Neural cell (in vitro differentiated cells): ENCODE measurements around the gene KRR1. TPM values are rescaled to one million over a fixed set of nuclear protein-coding genes. Genes with fewer than 3 reads are reported as not detected.

Experiments used
- H2AFZ ChIP-seq: fragments of 200-600, 300-800 bp; sonication (generic), shearing (Covaris generic); 2 replicates; pipeline ENCODE4 v1.6.0; 2014; ENCODE audit warnings: low read depth, mild to moderate bottlenecking, antibody characterized with exemption, low read length, moderate library complexity
- H3F3A ChIP-seq: fragments of 200-600 bp; shearing (Covaris generic); 2 replicates; pipeline ENCODE4 v1.6.1; 2016; ENCODE audit warnings: mild to moderate bottlenecking, moderate library complexity, mixed read lengths, antibody characterized with exemption, low read length; ENCODE audit not compliant: insufficient read depth, poor library complexity, severe bottlenecking
- H3K27ac ChIP-seq: fragments of 200-600, 300-800 bp; sonication (generic), shearing (Covaris generic); 2 replicates; pipeline ENCODE4 v1.5.1; 2014; ENCODE audit warnings: mild to moderate bottlenecking, low read length, moderate library complexity
- H3K27me3 ChIP-seq: fragments of 300-800, 200-600 bp; sonication (generic), shearing (Covaris generic); 2 replicates; pipeline ENCODE4 v1.6.0; 2014; ENCODE audit warnings: mild to moderate bottlenecking, low read depth, low read length, moderate library complexity; ENCODE audit not compliant: insufficient read depth
- H3K36me3 ChIP-seq: fragments of 300-800, 200-600 bp; sonication (generic), shearing (Covaris generic); 2 replicates; pipeline ENCODE4 v1.5.1; 2014; ENCODE audit warnings: mild to moderate bottlenecking, antibody characterized with exemption, low read length, moderate library complexity; ENCODE audit not compliant: insufficient read depth
- H3K4me2 ChIP-seq: fragments of 300-800, 200-600 bp; sonication (generic), shearing (Covaris generic); 2 replicates; pipeline ENCODE4 v1.6.0; 2014; ENCODE audit warnings: mild to moderate bottlenecking, low read length
- H3K4me3 ChIP-seq: fragments of 300-800, 200-600 bp; sonication (generic), shearing (Covaris generic); 2 replicates; pipeline ENCODE4 v1.5.1; 2014; ENCODE audit warnings: mild to moderate bottlenecking, low read length, moderate library complexity
- H3K79me2 ChIP-seq: fragments of 200-600 bp; shearing (Covaris generic); replicated peaks from 2 replicates; pipeline ENCODE4 v1.6.0; 2014; ENCODE audit warnings: mild to moderate bottlenecking, low read length, moderate library complexity; ENCODE audit not compliant: insufficient read depth
- H3K9ac ChIP-seq: fragments of 300-800, 200-600 bp; sonication (generic), shearing (Covaris generic); 2 replicates; pipeline ENCODE4 v1.6.1; 2016; ENCODE audit warnings: mild to moderate bottlenecking, low read length, mixed read lengths
- H3K9me2 ChIP-seq: fragments of 200-600 bp; shearing (Covaris generic); 2 replicates; pipeline ENCODE4 v1.6.1; 2016; ENCODE audit warnings: mild to moderate bottlenecking, low read length, mixed read lengths; ENCODE audit not compliant: insufficient read depth
- H3K9me3 ChIP-seq: fragments of 200-600, 300-800 bp; sonication (generic), shearing (Covaris generic); 2 replicates; pipeline ENCODE4 v1.6.1; 2016; ENCODE audit warnings: mild to moderate bottlenecking, mixed run types, low read length, moderate library complexity, mixed read lengths
- H4K20me1 ChIP-seq: fragments of 200-600 bp; shearing (Covaris generic); 2 replicates; pipeline ENCODE4 v1.6.1; 2016; ENCODE audit warnings: mild to moderate bottlenecking, mixed run types; ENCODE audit not compliant: insufficient read depth
- EP300 ChIP-seq: fragments of 450-650 bp; conservative IDR thresholded peaks from 2 replicates; pipeline ENCODE4 v1.6.1; 2014; ENCODE audit warnings: antibody characterized with exemption, mild to moderate bottlenecking, moderate library complexity; ENCODE audit not compliant: poor library complexity, severe bottlenecking
- EZH2 ChIP-seq: fragments of 200-600, 300-800 bp; shearing (Covaris generic), sonication (generic); IDR thresholded peaks from 2 replicates; pipeline ENCODE4 v1.6.1; 2014; ENCODE audit warnings: antibody characterized with exemption, low read length, borderline replicate concordance, mild to moderate bottlenecking; ENCODE audit not compliant: insufficient read depth, poor library complexity, severe bottlenecking
- MXI1 ChIP-seq: fragments of 450-650 bp; conservative IDR thresholded peaks from 2 replicates; pipeline ENCODE4 v1.6.1; 2014; ENCODE audit warnings: antibody characterized with exemption, mild to moderate bottlenecking; ENCODE audit not compliant: poor library complexity, severe bottlenecking
- POLR2AphosphoS5 ChIP-seq: IDR thresholded peaks from 2 replicates; pipeline ENCODE4 v1.6.1; 2012
- RAD21 ChIP-seq: fragments of 450-650 bp; conservative IDR thresholded peaks from 2 replicates; pipeline ENCODE4 v1.6.1; 2014; ENCODE audit warnings: antibody characterized with exemption, mild to moderate bottlenecking, moderate library complexity
- SMC3 ChIP-seq: fragments of 450-650 bp; conservative IDR thresholded peaks from 2 replicates; pipeline ENCODE4 v1.6.1; 2014; ENCODE audit warnings: antibody characterized with exemption, mild to moderate bottlenecking, moderate library complexity; ENCODE audit not compliant: poor library complexity
- TAF1 ChIP-seq: IDR thresholded peaks from 2 replicates; pipeline ENCODE4 v1.6.1; 2012; ENCODE audit warnings: low read depth
- polyA plus RNA-seq: library from polyadenylated mRNA; depleted of rRNA; stranded (reverse); fragments of >200 nt; gene quantifications from 2 replicates; pipeline ENCODE4 v1.2.3, GENCODE V29; 2014
- TF ChIP-seq, protein P1 (sequence below): fragments of 450-650 bp; IDR thresholded peaks from 2 replicates; pipeline ENCODE4 v1.5.1; 2014; ENCODE audit warnings: antibody characterized with exemption, mild to moderate bottlenecking, moderate library complexity; ENCODE audit not compliant: poor library complexity, severe bottlenecking
- TF ChIP-seq, protein P2 (sequence below): IDR thresholded peaks from 2 replicates; pipeline ENCODE4 v1.6.1; 2012; ENCODE audit warnings: borderline replicate concordance

The KRR1 gene
- polyA plus RNA-seq, 1 donor from 2014 or later, result 74.5 TPM

DNA sequence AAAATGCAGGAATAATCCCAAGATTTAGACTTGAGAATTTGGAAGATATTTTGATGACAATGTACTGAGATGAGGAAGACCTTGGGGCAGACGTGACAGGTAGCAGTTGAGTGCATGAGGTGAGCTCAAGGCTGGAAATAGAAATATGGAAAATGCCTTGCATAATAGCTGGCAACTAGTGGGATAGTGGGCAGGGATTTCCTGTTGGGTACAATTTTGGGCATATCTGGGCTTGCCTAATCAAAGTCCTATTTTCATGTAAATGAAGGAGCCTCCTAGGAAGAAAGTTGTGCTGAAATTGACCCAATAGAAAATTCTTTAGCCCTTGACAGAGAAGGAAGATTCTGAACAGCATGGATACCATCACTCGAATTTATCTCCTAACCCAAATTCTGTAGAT lies 37.3 kb downstream of the KRR1 start:
- Histone ChIP-seq H3K36me3 (no peaks in the 10 kb centered on the region), H3F3A (no peaks in the 10 kb centered on the region), H4K20me1 (no peaks in the 10 kb centered on the region), H3K4me2 (no peak overlapping the region), H3K27ac (no peak overlapping the region), H3K4me3 (no peak overlapping the region), H3K9me3 (no peaks in the 10 kb centered on the region), H2AFZ (no peak overlapping the region), H3K79me2 (no peaks in the 10 kb centered on the region), H3K27me3 (no peaks in the 10 kb centered on the region), H3K9me2 (no peaks in the 10 kb centered on the region), H3K9ac (no peak overlapping the region)
- TF ChIP-seq RAD21 (no peak), SMC3 (no peak), POLR2AphosphoS5 (no peak), EP300 (no peak), TAF1 (no peak), MXI1 (no peak)
- TF ChIP-seq, protein P1, sequence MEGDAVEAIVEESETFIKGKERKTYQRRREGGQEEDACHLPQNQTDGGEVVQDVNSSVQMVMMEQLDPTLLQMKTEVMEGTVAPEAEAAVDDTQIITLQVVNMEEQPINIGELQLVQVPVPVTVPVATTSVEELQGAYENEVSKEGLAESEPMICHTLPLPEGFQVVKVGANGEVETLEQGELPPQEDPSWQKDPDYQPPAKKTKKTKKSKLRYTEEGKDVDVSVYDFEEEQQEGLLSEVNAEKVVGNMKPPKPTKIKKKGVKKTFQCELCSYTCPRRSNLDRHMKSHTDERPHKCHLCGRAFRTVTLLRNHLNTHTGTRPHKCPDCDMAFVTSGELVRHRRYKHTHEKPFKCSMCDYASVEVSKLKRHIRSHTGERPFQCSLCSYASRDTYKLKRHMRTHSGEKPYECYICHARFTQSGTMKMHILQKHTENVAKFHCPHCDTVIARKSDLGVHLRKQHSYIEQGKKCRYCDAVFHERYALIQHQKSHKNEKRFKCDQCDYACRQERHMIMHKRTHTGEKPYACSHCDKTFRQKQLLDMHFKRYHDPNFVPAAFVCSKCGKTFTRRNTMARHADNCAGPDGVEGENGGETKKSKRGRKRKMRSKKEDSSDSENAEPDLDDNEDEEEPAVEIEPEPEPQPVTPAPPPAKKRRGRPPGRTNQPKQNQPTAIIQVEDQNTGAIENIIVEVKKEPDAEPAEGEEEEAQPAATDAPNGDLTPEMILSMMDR, result no peak
- TF ChIP-seq, protein P2, sequence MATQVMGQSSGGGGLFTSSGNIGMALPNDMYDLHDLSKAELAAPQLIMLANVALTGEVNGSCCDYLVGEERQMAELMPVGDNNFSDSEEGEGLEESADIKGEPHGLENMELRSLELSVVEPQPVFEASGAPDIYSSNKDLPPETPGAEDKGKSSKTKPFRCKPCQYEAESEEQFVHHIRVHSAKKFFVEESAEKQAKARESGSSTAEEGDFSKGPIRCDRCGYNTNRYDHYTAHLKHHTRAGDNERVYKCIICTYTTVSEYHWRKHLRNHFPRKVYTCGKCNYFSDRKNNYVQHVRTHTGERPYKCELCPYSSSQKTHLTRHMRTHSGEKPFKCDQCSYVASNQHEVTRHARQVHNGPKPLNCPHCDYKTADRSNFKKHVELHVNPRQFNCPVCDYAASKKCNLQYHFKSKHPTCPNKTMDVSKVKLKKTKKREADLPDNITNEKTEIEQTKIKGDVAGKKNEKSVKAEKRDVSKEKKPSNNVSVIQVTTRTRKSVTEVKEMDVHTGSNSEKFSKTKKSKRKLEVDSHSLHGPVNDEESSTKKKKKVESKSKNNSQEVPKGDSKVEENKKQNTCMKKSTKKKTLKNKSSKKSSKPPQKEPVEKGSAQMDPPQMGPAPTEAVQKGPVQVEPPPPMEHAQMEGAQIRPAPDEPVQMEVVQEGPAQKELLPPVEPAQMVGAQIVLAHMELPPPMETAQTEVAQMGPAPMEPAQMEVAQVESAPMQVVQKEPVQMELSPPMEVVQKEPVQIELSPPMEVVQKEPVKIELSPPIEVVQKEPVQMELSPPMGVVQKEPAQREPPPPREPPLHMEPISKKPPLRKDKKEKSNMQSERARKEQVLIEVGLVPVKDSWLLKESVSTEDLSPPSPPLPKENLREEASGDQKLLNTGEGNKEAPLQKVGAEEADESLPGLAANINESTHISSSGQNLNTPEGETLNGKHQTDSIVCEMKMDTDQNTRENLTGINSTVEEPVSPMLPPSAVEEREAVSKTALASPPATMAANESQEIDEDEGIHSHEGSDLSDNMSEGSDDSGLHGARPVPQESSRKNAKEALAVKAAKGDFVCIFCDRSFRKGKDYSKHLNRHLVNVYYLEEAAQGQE, result no peak

DNA sequence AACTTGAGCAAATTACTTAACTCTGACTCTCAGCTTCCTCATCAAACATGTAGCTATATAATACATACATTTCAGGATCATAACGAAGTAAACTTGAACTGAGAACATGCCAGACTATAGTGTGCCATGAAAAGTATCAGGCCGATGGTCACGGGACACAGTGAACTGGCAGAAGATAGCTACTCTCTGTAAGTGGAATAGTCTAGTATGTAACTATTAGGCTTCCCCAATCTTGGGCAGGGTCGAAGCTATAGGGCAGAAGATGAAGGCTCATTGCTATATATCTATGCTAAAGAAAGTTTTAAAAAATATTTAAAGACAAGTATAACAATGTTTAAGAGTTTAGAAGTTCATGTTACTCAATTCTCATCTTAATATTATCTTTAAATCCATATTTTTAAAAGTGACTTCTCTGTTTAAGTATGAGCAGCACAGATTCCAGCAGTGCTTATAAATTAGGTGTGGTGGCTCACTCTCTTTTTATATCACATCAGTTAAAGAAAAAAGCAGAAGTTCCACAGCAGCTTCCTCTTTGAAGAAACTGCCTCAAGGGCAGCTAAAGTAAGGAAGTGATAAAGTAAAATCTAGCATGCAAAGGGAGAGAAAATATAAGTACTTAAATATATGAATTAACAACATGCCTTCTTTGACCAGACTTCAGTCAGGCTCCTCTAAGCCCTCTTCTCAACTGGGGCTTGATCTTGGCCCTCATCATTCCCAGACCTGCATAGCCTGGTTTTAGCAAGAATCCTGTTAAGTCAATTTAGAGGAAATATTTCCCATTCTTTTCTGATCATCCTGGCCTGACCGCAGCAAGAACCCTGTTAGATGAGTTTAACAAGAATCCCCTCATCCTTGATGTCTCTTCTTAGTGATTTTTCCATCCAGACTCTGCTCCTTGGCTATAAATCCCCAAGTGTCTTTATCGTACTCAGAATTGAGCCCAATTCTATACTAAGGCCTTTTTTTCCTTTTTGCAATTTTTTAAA lies 39.2 kb downstream of the KRR1 start:
- Histone ChIP-seq H3K9ac (no peak overlapping the region), H3K4me2 (no peak overlapping the region), H3K9me2 (no peaks in the 10 kb centered on the region), H3K27me3 (no peaks in the 10 kb centered on the region), H3K79me2 (no peaks in the 10 kb centered on the region), H3K9me3 (no peaks in the 10 kb centered on the region), H3K36me3 (no peaks in the 10 kb centered on the region), H3F3A (no peaks in the 10 kb centered on the region), H3K27ac (no peak overlapping the region), H3K4me3 (no peak overlapping the region), H4K20me1 (no peaks in the 10 kb centered on the region), H2AFZ (no peak overlapping the region)
- TF ChIP-seq RAD21, result no peak
- TF ChIP-seq MXI1, result no peak
- no peak for TF ChIP-seq SMC3
- no peak for TF ChIP-seq EP300
- no peak for TF ChIP-seq TAF1
- TF ChIP-seq, protein P1, result no peak
- no peak for TF ChIP-seq EZH2
- no peak for TF ChIP-seq POLR2AphosphoS5
- TF ChIP-seq, protein P2, result no peak
